H54 (cell line): ENCODE data around the gene DNAJB11.
"Not testable (repeated sequence)": the region's sequence is repeated elsewhere in the genome, so short reads cannot be mapped to it uniquely, and the experiment has no call there.

ENCODE experiments used
- DNase-seq: peaks from one replicate; pipeline ENCODE4 v3.0.0; 2011; ENCODE audit warnings: low spot score, mixed read lengths; ENCODE audit not compliant: insufficient read length
- FAIRE-seq: peaks from 3 replicates; lab custom pipeline; 2011; peaks lifted over from hg19 to GRCh38; lab: Jason Lieb, UNC
- POLR2A ChIP-seq: IDR thresholded peaks from 2 replicates; pipeline ENCODE4 v1.6.1; 2011; ENCODE audit warnings: low read depth, mild to moderate bottlenecking, low read length

The DNAJB11 gene

DNA sequence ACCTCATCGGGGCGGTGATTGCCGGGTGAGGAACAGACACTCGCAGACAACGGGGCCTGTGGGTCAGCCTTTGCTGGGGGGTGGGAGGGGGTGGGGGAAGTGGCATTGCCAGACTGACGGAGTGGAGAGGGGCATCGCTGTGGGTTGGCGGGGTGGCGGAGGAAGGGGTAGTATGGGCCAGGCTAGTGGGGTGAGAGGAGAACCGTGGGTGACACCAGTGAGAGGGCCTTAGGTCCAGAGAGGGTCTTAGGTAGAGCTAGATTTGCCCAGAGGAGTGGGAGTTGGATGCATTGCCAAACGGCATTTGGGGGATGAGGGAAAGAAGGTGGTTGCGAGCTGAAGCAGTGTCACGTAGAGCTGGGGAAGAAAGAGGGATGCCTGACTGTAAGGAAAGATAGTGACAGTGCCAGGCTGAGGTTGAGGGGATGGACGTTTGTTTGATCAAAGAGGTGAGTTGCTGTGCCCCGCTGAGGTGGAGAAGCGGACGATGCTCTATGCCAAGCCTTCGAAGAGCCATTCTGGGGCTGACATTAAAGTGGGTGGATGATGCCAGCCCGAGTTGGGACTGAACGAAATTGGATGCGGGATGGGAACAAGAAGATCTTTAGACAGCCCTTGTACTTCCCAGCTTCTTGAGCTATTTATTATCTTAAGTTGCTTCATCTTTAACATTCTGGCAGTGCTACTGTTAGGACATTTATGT lies 572 bp downstream of the DNAJB11 start:
- DNase-seq = no peak
- no peak for FAIRE-seq
- no peak; the same call in 1 of the 2 replicates for TF ChIP-seq POLR2A

DNA sequence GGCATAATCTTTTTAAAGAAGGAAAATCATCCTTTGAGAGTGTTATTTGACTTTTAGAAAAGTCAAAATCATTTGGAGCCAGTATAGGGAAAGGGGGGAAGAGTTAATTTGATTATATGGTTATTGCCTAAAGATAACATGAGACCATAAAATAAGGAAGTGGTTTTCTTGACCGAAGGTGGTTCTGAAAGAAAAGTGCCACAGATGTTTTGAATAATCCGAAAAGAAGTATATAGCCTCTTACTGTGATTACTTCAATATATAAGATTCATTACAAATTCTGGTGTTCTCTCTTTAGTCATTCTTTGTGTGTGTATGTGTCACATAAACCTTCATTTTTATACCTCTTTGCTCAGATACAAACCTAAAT lies 1.1 kb downstream of the DNAJB11 start:
- no peak for FAIRE-seq
- no peak for DNase-seq
- no peak for TF ChIP-seq POLR2A

DNA sequence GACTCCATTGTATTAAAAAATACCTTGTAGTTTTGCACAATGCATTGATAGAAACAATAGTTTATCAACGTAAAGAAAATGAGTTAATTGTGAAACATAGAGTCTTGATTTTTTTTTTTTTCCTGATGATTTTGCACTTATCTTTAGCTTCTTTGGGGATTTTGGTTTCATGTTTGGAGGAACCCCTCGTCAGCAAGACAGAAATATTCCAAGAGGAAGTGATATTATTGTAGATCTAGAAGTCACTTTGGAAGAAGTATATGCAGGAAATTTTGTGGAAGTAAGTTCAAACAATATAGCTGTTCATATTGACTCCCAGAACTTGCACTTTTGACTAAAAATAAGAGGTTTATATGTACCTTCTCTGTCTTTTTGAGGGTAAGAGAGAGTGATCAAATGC lies 7.0 kb downstream of the DNAJB11 start:
- FAIRE-seq (no peak), DNase-seq (no peak)
- TF ChIP-seq POLR2A = no peak

DNA sequence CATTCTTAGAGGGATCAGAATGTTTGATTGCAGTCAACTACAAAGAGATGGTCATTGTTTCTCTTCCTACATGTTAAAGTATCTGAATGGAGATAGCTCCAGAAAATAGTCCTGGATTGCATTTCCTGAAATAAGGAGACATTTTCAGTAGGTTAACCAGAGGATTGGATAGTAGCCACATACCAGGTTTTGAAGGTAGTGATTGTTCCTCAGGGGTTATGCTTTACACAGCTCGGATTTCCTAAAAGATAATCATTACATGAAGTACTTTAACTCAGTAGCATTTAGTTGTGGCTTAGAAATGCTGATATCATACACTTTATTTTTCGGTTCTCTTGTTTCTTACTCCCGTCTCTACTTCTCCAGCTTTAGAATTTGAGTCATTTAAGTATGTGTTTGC lies 10.3 kb downstream of the DNAJB11 start:
- TF ChIP-seq POLR2A = no peak
- DNase-seq = no peak
- peak; percentile 27 for FAIRE-seq

DNA sequence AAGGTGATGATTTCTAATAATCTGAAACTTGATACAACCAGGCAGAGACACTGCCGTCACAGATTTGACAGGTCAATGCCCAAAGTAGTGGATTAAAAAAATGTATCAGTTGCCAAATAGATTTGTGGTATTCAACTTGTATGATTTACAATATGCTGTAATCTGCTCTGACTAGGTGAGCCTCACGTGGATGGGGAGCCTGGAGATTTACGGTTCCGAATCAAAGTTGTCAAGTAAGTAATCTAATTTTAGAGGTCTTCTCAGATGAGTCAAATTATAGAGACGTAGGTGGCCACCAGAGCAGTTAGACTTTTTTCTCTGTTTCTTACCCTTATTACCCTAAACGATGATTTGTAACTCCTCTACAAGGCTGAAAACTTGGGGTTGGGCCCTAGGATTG lies 12.0 kb downstream of the DNAJB11 start:
- FAIRE-seq (no peak), DNase-seq (no peak)
- TF ChIP-seq POLR2A = no peak

DNA sequence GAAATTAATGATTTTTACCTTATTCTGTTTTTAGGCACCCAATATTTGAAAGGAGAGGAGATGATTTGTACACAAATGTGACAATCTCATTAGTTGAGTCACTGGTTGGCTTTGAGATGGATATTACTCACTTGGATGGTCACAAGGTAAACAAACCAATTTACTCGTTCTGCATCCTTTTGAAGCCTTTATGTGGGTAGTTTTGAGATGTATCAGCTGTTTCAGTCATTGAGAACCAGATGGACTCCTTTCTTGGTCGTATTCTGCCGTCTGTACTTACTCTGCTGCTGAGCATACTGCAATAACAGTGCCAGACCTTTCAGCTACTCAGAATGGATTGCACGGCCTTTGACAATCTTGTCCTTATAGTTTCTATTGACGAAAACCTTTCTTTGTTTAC lies 13.3 kb downstream of the DNAJB11 start:
- FAIRE-seq (peak; percentile 68), DNase-seq (no peak)
- no peak for TF ChIP-seq POLR2A

DNA sequence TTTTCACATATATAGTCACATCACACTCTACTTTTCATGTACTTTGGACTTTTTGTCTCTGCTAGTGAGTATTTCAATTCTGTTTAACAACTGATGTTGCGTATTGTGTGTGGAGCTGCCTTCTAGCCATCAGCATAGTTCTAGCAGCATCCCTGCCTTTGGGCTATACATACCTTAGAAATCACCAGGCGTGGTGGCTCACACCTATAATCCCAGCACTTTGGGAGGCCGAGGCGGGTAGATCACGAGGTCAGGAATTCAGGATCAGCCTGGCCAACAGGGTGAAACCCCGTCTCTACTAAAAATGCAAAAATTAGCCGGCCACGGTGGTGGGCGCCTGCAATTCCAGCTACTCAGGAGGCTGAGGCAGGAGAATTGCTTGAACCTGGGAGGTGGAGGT lies 15.7 kb downstream of the DNAJB11 start:
- DNase-seq = not testable (repeated sequence)
- FAIRE-seq = peak; percentile 23

DNA sequence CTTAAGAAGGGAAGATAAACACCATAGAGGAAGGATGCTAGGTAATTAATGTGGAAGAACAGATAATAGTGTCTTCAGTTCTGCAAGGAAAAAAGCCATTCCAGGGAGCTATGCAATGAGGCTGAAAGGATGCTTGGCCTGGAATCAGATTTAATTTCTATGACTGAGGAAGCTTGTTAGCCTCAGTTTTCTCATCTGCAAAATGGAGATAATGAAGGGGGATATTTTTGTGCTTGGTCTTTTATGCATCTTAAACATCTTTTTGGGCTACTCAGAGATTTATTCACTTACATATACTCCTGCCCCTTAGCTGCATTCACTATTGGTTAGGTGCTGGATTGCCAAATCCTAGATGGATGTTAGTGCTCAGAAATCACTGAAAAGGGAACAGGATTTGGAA lies 16.7 kb downstream of the DNAJB11 start:
- no peak for TF ChIP-seq POLR2A
- no peak for DNase-seq
- no peak for FAIRE-seq

DNA sequence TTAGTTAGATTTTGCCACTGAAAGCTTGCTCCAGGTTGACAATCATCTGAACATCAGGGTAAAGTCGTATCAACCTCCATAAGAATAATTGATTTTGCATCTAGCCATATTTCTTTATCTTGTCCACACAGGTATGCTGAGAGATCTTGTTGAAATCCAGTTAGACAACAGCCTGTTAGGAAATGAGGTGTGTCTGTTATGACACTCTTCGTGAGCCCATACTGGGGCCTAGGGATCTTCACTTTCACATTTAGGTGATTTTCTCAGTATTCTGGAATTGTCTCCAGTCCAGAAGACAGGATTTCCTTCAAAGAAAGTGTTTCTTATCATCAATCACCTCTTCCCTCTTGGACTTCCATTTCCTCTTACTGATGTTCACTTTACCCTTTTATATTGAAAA lies 18.1 kb downstream of the DNAJB11 start:
- DNase-seq (no peak), FAIRE-seq (peak; percentile 72)
- TF ChIP-seq POLR2A = no peak

DNA sequence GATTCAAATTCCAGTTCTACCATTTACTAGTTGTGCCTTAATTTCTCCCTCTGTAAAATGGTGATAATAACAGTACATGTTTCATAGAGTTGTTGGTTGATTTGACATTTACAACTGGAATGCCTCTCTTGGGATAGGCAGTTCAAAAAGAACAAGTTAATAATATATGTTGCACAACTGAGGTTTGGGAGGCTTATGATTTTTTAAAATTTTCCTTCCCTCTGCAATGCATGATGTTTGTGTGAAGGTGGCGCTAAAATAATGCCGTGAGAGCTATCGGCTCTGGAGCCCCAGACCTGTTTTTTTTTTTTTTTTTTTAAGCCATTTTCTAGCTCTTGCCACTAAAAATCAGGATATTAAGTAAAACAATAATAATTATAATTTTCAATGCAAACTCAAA lies 18.6 kb downstream of the DNAJB11 start:
- FAIRE-seq (no peak), DNase-seq (no peak)
- TF ChIP-seq POLR2A = no peak

DNA sequence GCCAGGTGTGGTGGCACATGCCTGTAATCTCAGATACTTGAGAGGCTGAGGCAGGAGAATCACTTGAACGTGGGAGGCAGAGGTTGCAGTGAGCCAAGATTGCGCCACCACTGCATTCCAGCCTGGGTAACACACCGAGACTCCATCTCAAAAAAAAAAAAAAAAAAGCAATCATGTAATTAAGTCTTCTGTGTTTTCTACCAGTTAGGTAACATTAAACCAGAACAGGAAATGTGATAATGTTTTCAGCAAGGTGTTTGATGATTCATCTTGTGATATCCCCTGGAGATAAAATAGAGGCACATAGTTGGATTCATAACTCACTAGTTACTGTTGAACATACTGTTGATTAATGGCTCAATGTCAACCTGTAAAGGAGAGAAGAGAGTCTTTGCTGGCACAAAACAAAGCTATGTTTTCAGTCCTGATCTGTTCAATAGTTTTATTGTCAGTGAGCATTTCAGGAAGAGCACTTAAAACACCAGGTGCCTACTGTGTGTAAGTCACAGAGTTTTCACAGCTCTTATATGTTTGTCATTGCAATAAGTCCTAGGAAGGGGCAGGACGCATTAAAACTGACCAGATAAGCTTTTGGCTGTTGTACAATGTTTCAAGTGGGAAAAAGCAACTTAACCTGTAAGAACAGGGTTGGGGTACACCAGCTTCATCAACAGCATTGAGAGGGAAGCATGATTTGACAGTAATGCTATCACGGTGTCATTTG lies 19.5 kb downstream of the DNAJB11 start:
- FAIRE-seq (no peak), DNase-seq (no peak)
- TF ChIP-seq POLR2A = no peak

DNA sequence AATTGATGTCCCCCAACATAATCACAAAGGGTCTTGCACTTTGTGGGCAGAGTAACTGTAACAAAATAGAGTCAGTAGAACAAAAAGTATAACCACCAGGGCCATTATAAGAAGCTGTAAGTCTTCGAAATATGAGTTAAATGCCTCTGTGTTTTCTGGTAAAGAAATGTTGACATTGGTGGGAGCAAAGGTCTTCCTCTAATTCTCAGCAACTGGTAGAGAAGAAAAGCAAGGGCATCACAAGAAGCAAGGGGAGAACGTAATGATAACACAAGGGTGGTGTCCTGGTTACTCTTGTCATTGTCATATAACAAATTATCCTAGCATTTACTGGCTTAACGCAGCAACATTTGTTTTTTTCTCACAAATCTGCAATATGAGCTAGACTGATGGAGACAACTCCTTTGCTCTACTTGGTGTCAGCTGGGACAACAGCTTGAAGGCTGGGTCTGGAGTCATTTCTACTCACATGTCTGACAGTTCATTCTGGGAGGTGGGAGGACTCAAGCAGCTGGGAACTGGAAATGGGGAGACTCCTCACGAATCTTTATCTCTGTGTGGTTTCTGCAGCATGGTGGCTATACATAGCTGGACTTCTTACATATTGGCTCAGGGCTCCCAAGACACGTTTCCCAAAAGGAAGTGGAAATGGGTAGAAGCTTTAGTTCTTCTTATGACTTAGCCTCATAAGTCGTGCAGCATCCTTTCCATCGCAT lies 20.2 kb downstream of the DNAJB11 start:
- FAIRE-seq (no peak), DNase-seq (no peak)
- TF ChIP-seq POLR2A = no peak

DNA sequence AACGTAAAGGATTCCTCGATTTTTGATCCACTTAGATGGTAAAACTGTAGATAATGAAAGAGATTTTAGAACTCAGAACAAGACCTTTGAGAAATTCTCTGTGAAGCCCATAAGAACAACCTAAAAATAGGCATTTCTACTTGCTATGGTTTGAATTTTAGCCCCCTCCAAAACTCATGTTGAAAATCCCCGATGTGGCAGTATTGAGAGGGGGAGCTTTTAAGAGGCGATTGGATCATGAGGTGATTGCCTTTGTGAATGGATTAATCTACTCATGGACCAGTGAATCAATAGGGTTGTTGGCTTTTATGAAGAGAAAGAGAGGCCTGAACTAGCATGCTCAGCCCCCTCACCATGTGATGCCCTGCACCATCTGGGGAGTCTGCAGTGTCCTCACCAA lies 22.2 kb downstream of the DNAJB11 start:
- no peak for FAIRE-seq
- no peak for DNase-seq
- no peak for TF ChIP-seq POLR2A

DNA sequence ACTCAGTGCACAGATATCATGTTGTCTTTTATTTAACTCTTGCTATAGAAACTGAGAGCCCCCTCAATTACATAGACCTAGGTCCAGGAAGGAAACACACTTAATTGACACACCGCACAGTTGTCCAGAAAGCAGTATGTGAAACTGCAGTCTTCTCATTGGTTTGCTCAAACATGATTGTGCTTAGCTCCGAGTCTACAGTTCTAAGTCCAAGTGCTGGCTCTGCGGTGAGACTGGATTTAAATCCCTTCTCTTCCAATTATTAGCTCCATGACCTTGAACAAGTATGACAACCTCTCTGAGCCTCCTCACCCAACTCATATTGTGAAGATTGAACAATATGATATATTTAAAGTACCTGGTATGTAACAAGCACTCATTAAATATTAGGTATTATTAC lies 23.3 kb downstream of the DNAJB11 start:
- DNase-seq = no peak
- TF ChIP-seq POLR2A = no peak
- FAIRE-seq = no peak
